ENCODE measurements around the gene UBAP2.

GRCh38 chr9:33884856-33885701 lies 163.6 kb downstream of the UBAP2 start:
- TF ChIP-seq EP300 (IDR thresholded peaks at IDR 0.05; ENCODE audit: borderline replicate concordance) (no peak), TAF1 (IDR thresholded peaks at IDR 0.05; ENCODE audit: low read depth) (no peak)

Data from Ishikawa (cell line).